Measurements from ENCODE around the gene ZNF385A. TPM values are rescaled to one million over a fixed set of nuclear protein-coding genes. Genes with fewer than 3 reads are reported as not detected.

The ZNF385A gene
- total and polyA plus RNA-seq, 2 of the 13 experiments (the other 11 are each of a cell fraction or from before 2014, with no cell fraction given): 0.44 to 0.67 TPM

GRCh38 chr12:54379398-54380201, 4.9 kb downstream of the ZNF385A start (continued):
- no peak for TF ChIP-seq CSRNP2 (CRISPR knock-in tag; conservative IDR thresholded peaks at IDR 0.05; ENCODE audit: low read depth)
- peak; percentile 77; the same call in 1 of the 2 replicates for TF ChIP-seq KDM3A (CRISPR knock-in tag; IDR thresholded peaks at IDR 0.05; ENCODE audit: low read depth)
- peak; percentile 100 for TF ChIP-seq CTCF (CRISPR knock-in tag; IDR thresholded peaks at IDR 0.05)
- peak; percentile 96 for TF ChIP-seq HMGXB4 (CRISPR knock-in tag; IDR thresholded peaks at IDR 0.05; ENCODE audit: borderline replicate concordance in 1 of 2, low read depth in 1 of 2)
- peak; percentile 68; the same call in 1 of the 2 replicates for TF ChIP-seq AHR (CRISPR knock-in tag; IDR thresholded peaks at IDR 0.05)
- TF ChIP-seq XRCC5 (optimal IDR thresholded peaks at IDR 0.05; ENCODE audit: low read length): peak; percentile 99
- TF ChIP-seq ZNF772 (CRISPR knock-in tag; IDR thresholded peaks at IDR 0.05): no peak
- no peak for TF ChIP-seq CREBL2 (CRISPR knock-in tag; IDR thresholded peaks at IDR 0.05; ENCODE audit: borderline replicate concordance)
- TF ChIP-seq GATAD1 (CRISPR knock-in tag; IDR thresholded peaks at IDR 0.05): peak; percentile 38; the same call in 1 of the 2 replicates
- TF ChIP-seq CEBPB (IDR thresholded peaks at IDR 0.05; ENCODE audit: borderline replicate concordance, low read depth, low read length): no peak
- TF ChIP-seq ZNF280B (CRISPR knock-in tag; IDR thresholded peaks at IDR 0.05; ENCODE audit: borderline replicate concordance): 0 out of 2 replicates have a peak, but pooled peaks have one; percentile 51
- no peak for TF ChIP-seq NFKB2 (CRISPR knock-in tag; IDR thresholded peaks at IDR 0.05; ENCODE audit: borderline replicate concordance)
- TF ChIP-seq ZNF816 (CRISPR knock-in tag; IDR thresholded peaks at IDR 0.05; ENCODE audit: borderline replicate concordance): no peak
- no peak for TF ChIP-seq ZNF24 (IDR thresholded peaks at IDR 0.05)
- 0 out of 2 replicates have a peak, but pooled peaks have one; percentile 30 for TF ChIP-seq THAP11 (CRISPR knock-in tag; IDR thresholded peaks at IDR 0.05)
- TF ChIP-seq KLF11 (CRISPR knock-in tag; IDR thresholded peaks at IDR 0.05): 0 out of 2 replicates have a peak, but pooled peaks have one; percentile 32
- no peak for TF ChIP-seq WIZ (CRISPR knock-in tag; IDR thresholded peaks at IDR 0.05)
- TF ChIP-seq ZBTB43 (CRISPR knock-in tag; conservative IDR thresholded peaks at IDR 0.05): no peak
- no peak for TF ChIP-seq ATF7-NPFF (CRISPR knock-in tag; IDR thresholded peaks at IDR 0.05; ENCODE audit: low read depth)
- peak; percentile 85 for TF ChIP-seq STAG1 (CRISPR knock-in tag; IDR thresholded peaks at IDR 0.05)

All from HepG2 (cell line).